Measurements from ENCODE around the gene SPACA6. TPM values are rescaled to one million over a fixed set of nuclear protein-coding genes. Genes with fewer than 3 reads are reported as not detected.

Gene SPACA6
- total RNA-seq, 1 donor from 2014 or later: 47.7 TPM

- peak; percentile 69 for ATAC-seq
- intact Hi-C loops (cut with DNase I): no loop called here
- peak; percentile 81 for DNase-seq (ENCODE audit: low spot score)
These were observed 5.1 kb upstream of the SPACA6 start for GRCh38 chr19:51687791-51688670.

GRCh38 chr19:51688671-51689571, 4.2 kb upstream of the SPACA6 start:
- intact Hi-C loops (cut with DNase I): no loop called here
- DNase-seq (ENCODE audit: low spot score) (peak; percentile 97), ATAC-seq (peak; percentile 93)

- DNase-seq (ENCODE audit: low spot score) (peak; percentile 82), ATAC-seq (peak; percentile 0)
- intact Hi-C loops (cut with DNase I): no loop called here
These were observed 3.2 kb upstream of the SPACA6 start for GRCh38 chr19:51689751-51690453.

GRCh38 chr19:51690454-51691073, 2.6 kb upstream of the SPACA6 start:
- intact Hi-C loops (cut with DNase I): no loop called here
- ATAC-seq (peak; percentile 68), DNase-seq (ENCODE audit: low spot score) (peak; percentile 85)

GRCh38 chr19:51691074-51691583, 2.0 kb upstream of the SPACA6 start:
- DNase-seq (ENCODE audit: low spot score) (no peak), ATAC-seq (peak; percentile 2)
- intact Hi-C loops (cut with DNase I): no loop called here

GRCh38 chr19:51691584-51692428, 1.3 kb upstream of the SPACA6 start:
- intact Hi-C loops (cut with DNase I): no loop called here
- no peak for DNase-seq (ENCODE audit: low spot score)
- no peak for ATAC-seq

GRCh38 chr19:51692468-51692867, 662 bp upstream of the SPACA6 start:
- no peak for ATAC-seq
- intact Hi-C loops (cut with DNase I): no loop called here
- DNase-seq (ENCODE audit: low spot score): no peak

GRCh38 chr19:51693819-51694218, 689 bp downstream of the SPACA6 start:
- ATAC-seq (no peak), DNase-seq (ENCODE audit: low spot score) (no peak)
- intact Hi-C loops (cut with DNase I): no loop called here

GRCh38 chr19:51694318-51695085, 1.4 kb downstream of the SPACA6 start:
- ATAC-seq (no peak), DNase-seq (ENCODE audit: low spot score) (no peak)
- intact Hi-C loops (cut with DNase I): no loop called here

GRCh38 chr19:51695088-51695487, 2.0 kb downstream of the SPACA6 start:
- DNase-seq (ENCODE audit: low spot score) (no peak), ATAC-seq (no peak)
- intact Hi-C loops (cut with DNase I): no loop called here

- DNase-seq (ENCODE audit: low spot score) (no peak), ATAC-seq (no peak)
- intact Hi-C loops (cut with DNase I): no loop called here
These were observed 2.7 kb downstream of the SPACA6 start for GRCh38 chr19:51695702-51696315.

GRCh38 chr19:51696606-51697005, 3.5 kb downstream of the SPACA6 start:
- ATAC-seq (no peak), DNase-seq (ENCODE audit: low spot score) (no peak)
- intact Hi-C loops (cut with DNase I): no loop called here

GRCh38 chr19:51697169-51697776, 4.1 kb downstream of the SPACA6 start:
- intact Hi-C loops (cut with DNase I): no loop called here
- DNase-seq (ENCODE audit: low spot score) (no peak), ATAC-seq (no peak)

- ATAC-seq (no peak), DNase-seq (ENCODE audit: low spot score) (no peak)
- intact Hi-C loops (cut with DNase I): no loop called here
These were observed 5.2 kb downstream of the SPACA6 start for GRCh38 chr19:51698296-51698695.

GRCh38 chr19:51699170-51699569, 6.0 kb downstream of the SPACA6 start:
- intact Hi-C loops (cut with DNase I): no loop called here
- DNase-seq (ENCODE audit: low spot score) (no peak), ATAC-seq (no peak)

- intact Hi-C loops (cut with DNase I): no loop called here
- DNase-seq (ENCODE audit: low spot score) (no peak), ATAC-seq (no peak)
These were observed 8.5 kb downstream of the SPACA6 start for GRCh38 chr19:51701468-51702100.

Measured in sciatic nerve (tissue), 2 donors.